Activated naive CD4-positive, alpha-beta T cell treated with anti-CD3 and anti-CD28 coated beads, Interleukin-2, amount 10 ng/mL, durations not matched to agents 7 days and 5 days (primary cell): ENCODE results near the gene NFILZ.

ENCODE experiments used
- CTCF ChIA-PET: fragments of 350-600 bp; sonication (Branson Sonifier 250); formaldehyde crosslinking; loops from one replicate; lab custom pipeline; 2021; ENCODE audit warnings: antibody characterized with exemption; lab: Charles Lee
- DNase-seq: peaks from one replicate; pipeline ENCODE4 v3.0.0-alpha.2; 2020
- H3K27ac Mint-ChIP-seq: one replicate; pipeline ENCODE4 v1.8.0; 2021; ENCODE audit warnings: mild to moderate bottlenecking, moderate library complexity, mixed read lengths
- H3K27me3 Mint-ChIP-seq: one replicate; pipeline ENCODE4 v1.8.0; 2021; ENCODE audit warnings: mild to moderate bottlenecking, mixed read lengths
- H3K36me3 Mint-ChIP-seq: one replicate; pipeline ENCODE4 v1.8.0; 2021; ENCODE audit warnings: mixed read lengths
- H3K4me1 Mint-ChIP-seq: one replicate; pipeline ENCODE4 v1.8.0; 2021; ENCODE audit warnings: mixed read lengths
- H3K4me3 Mint-ChIP-seq: one replicate; pipeline ENCODE4 v1.8.0; 2021; ENCODE audit warnings: mild to moderate bottlenecking, moderate library complexity, mixed read lengths
- H3K9me3 Mint-ChIP-seq: one replicate; pipeline ENCODE4 v1.8.0; 2021; ENCODE audit warnings: mixed read lengths

The NFILZ gene, protein sequence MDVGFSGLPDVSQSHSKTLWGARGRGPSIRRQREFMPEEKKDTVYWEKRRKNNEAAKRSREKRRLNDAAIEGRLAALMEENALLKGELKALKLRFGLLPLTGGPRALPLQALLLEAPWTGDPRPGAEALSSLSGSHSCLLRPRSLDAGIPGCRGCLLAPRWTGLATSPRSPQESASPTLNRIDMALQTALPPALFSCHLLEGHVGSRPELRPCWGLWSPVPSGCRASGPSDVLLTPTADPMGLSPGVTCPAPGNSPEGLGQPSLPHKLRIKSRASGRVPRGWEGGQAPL

GRCh38 chr19:8629996-8630683, at the start of gene NFILZ:
Gene NFILZ (plus strand): TSS chr19:8630633. CDS start chr19:8676766, 46,133 bp downstream.
- H3K36me3 Mint-ChIP-seq, result no peaks in the 10 kb centered on the region
- no peaks in the 10 kb centered on the region for H3K9me3 Mint-ChIP-seq
- DNase-seq, result no peak
- no peak within 1 kb of the TSS for H3K27ac Mint-ChIP-seq
- no peak within 1 kb of the TSS for H3K4me3 Mint-ChIP-seq
- CTCF ChIA-PET, result no interaction called here
- peaks cover 4% of the 10 kb centered on the region for H3K27me3 Mint-ChIP-seq
- H3K4me1 Mint-ChIP-seq, result peaks cover 5% of the 10 kb centered on the region

DNA sequence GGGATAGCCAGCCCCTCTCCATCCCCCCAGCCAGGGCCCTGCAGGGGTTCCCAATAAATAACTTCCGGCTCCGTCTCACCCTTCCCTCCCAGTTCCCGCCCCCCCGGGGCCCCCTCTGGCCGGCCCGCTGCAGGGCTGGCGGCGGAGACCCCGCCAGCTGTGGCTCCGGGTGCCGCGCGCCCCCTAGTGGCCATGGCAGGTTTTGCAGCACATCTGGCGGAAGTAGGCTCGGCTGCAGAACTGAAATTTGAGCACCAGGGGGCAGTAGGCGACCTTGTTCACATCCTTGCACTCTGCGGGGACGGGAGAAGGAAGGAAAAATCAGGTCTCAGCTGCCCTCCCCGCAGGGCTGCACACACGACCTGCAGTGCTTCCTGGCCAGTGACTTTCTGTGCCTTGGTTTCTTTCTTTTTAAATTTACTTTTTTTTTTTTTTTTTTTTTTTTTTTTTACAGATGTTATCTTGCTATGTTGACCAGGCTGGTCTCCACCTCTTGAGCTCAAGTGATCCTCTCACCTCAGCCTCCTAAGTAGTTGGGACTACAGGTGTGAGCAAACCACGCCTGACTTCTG, 49.6 kb upstream of the NFILZ start:
- no peak overlapping the region for H3K4me3 Mint-ChIP-seq
- DNase-seq, result peak; percentile 89
- no peak overlapping the region for H3K27ac Mint-ChIP-seq
- no peaks in the 10 kb centered on the region for H3K9me3 Mint-ChIP-seq
- H3K27me3 Mint-ChIP-seq, result peaks cover 7% of the 10 kb centered on the region
- peaks cover 45% of the 10 kb centered on the region for H3K4me1 Mint-ChIP-seq
- CTCF ChIA-PET, result interaction anchor here (0.6 to 6.4 kb wide), 30 partner anchors 11 to 280 kb away, joined by 3 to 82 read pairs (median 4); partner anchors contain the start of gene ZNF414
- peaks cover 17% of the 10 kb centered on the region for H3K36me3 Mint-ChIP-seq

DNA sequence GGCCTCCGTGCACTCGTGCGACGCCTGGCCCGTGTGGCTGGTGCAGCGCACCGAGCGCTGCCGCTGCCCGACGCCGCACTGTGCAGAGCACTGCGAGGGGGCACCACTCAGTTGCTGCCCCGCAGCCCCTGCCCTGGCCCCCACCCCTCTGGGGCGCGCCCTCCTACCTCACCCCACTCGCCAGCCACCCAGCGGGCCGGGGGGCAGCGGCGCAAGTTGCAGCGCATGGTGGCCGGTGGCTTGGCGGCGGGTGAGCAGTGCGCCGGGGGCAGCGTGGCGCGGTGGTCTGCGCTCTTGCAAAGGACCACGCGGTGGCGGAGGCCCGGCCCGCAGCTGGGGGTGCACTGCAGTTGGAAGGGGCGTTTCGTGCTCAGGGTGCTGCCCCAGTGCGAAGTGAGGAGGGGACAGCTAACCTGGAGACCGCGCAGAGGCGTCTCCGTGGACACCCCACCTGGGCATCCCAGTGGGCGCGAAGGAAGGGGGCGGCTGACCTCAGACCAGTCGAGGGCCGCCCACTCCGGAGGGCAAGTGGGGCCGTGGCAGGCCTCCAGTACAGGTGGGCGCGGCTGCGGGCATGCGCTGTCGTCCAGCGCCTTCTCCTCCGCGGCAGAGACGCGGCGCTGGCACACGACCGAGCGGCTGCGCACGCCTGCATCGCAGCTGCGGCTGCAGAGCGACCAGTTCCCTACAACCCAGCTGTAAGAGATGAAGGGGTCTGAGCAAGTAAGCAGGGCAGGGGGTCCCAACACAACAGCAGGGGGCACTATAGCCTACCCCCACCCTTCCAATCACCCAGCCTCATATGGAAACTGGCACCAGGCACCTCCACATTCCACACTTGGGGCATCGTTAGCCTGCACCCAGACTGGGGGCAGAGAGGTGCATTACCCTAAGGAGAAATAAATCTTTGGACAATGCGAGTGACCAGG, 45.2 kb upstream of the NFILZ start:
- no peaks in the 10 kb centered on the region for H3K9me3 Mint-ChIP-seq
- CTCF ChIA-PET, result interaction anchor here (0.9 to 2.0 kb wide), 5 partner anchors 9 to 231 kb away, joined by 3 to 10 read pairs (median 7); partner anchors contain the start of genes MARCHF2 and MYO1F
- H3K36me3 Mint-ChIP-seq, result no peaks in the 10 kb centered on the region
- H3K4me3 Mint-ChIP-seq, result no peak overlapping the region
- H3K27me3 Mint-ChIP-seq, result peaks cover 14% of the 10 kb centered on the region
- DNase-seq, result no peak
- H3K27ac Mint-ChIP-seq, result no peak overlapping the region
- H3K4me1 Mint-ChIP-seq, result peaks cover 5% of the 10 kb centered on the region

GRCh38 chr19:8585894-8586750, 44.3 kb upstream of the NFILZ start:
- peak; percentile 74 for DNase-seq
- no peaks in the 10 kb centered on the region for H3K36me3 Mint-ChIP-seq
- CTCF ChIA-PET, result interaction anchor here (0.7 to 2.0 kb wide), 6 partner anchors 9 to 232 kb away, joined by 3 to 10 read pairs (median 6); partner anchors contain the start of genes MARCHF2 and MYO1F
- no peaks in the 10 kb centered on the region for H3K4me1 Mint-ChIP-seq
- no peaks in the 10 kb centered on the region for H3K9me3 Mint-ChIP-seq
- H3K27me3 Mint-ChIP-seq, result peaks cover 19% of the 10 kb centered on the region
- H3K4me3 Mint-ChIP-seq, result no peak overlapping the region
- no peak overlapping the region for H3K27ac Mint-ChIP-seq

- Mint-ChIP-seq H3K4me1 (peaks cover 15% of the 10 kb centered on the region), H3K27ac (no peak overlapping the region), H3K27me3 (peaks cover 40% of the 10 kb centered on the region), H3K36me3 (peaks cover 10% of the 10 kb centered on the region), H3K4me3 (no peak overlapping the region), H3K9me3 (peaks cover 16% of the 10 kb centered on the region)
- DNase-seq, result no peak
- CTCF ChIA-PET, result interaction anchor here (1.2 kb wide), 1 partner anchor 10 kb away, joined by 5 read pairs; no protein-coding TSS in a partner anchor
These were observed 41.2 kb upstream of the NFILZ start for GRCh38 chr19:8589177-8589714.

- Mint-ChIP-seq H3K27me3 (peaks cover 40% of the 10 kb centered on the region), H3K4me1 (peaks cover 15% of the 10 kb centered on the region), H3K9me3 (peaks cover 31% of the 10 kb centered on the region), H3K36me3 (peaks cover 22% of the 10 kb centered on the region), H3K27ac (no peak overlapping the region), H3K4me3 (peak overlapping the region; percentile 59)
- peak; percentile 83 for DNase-seq
- CTCF ChIA-PET, result interaction anchor here (1.3 to 3.2 kb wide), 3 partner anchors 11 to 62 kb away, joined by 4 to 12 read pairs (median 4); partner anchors contain the start of gene MYO1F
These were observed 38.0 kb upstream of the NFILZ start for GRCh38 chr19:8592231-8593009.

GRCh38 chr19:8593931-8594330, 36.5 kb upstream of the NFILZ start:
- Mint-ChIP-seq H3K27ac (no peak overlapping the region), H3K9me3 (peaks cover 38% of the 10 kb centered on the region), H3K27me3 (peaks cover 34% of the 10 kb centered on the region), H3K4me1 (peaks cover 15% of the 10 kb centered on the region), H3K4me3 (no peak overlapping the region), H3K36me3 (peaks cover 23% of the 10 kb centered on the region)
- CTCF ChIA-PET, result interaction anchor here (0.9 to 3.2 kb wide), 4 partner anchors 11 to 60 kb away, joined by 3 to 12 read pairs (median 4); partner anchors contain the start of gene MYO1F
- DNase-seq, result no peak

- H3K4me3 Mint-ChIP-seq, result no peak overlapping the region
- DNase-seq, result no peak
These were observed 34.8 kb upstream of the NFILZ start for GRCh38 chr19:8595651-8596050.

GRCh38 chr19:8596168-8596567, 34.3 kb upstream of the NFILZ start:
- CTCF ChIA-PET, result interaction anchor here (1.0 to 1.9 kb wide), 2 partner anchors 10 to 15 kb away, joined by 3 to 7 read pairs; no protein-coding TSS in a partner anchor
- H3K4me3 Mint-ChIP-seq, result no peak overlapping the region
- DNase-seq, result no peak
- peaks cover 39% of the 10 kb centered on the region for H3K9me3 Mint-ChIP-seq
- H3K27me3 Mint-ChIP-seq, result peaks cover 20% of the 10 kb centered on the region
- peaks cover 23% of the 10 kb centered on the region for H3K36me3 Mint-ChIP-seq
- H3K27ac Mint-ChIP-seq, result no peak overlapping the region
- peaks cover 15% of the 10 kb centered on the region for H3K4me1 Mint-ChIP-seq

More at GRCh38 chr19:8595651-8596050, 34.8 kb upstream of the NFILZ start:
- H3K9me3 Mint-ChIP-seq, result peaks cover 39% of the 10 kb centered on the region
- H3K27me3 Mint-ChIP-seq, result peaks cover 25% of the 10 kb centered on the region
- H3K36me3 Mint-ChIP-seq, result peaks cover 23% of the 10 kb centered on the region
- peaks cover 15% of the 10 kb centered on the region for H3K4me1 Mint-ChIP-seq
- no peak overlapping the region for H3K27ac Mint-ChIP-seq
- CTCF ChIA-PET, result interaction anchor here (1.0 to 1.9 kb wide), 2 partner anchors 10 to 15 kb away, joined by 4 to 7 read pairs; no protein-coding TSS in a partner anchor

DNA sequence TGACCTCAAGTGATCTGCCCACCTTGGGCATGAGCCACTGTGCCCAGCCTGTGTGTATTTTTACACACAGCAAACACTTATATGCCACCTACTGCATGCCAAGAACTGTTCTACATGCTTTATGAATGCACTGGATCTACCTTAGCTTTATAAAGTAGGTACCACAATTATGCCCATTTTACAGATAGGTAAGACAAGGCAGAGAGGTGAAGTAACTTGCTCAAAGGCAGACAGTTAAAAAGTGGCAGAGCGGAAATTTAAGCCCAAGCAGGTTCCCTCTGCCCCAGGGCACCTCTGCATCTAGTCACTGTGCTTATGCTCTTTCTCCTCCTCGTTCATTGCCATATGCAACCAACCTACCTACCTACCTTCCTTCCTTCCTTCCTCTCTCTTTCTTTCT, 30.4 kb upstream of the NFILZ start:
- no peaks in the 10 kb centered on the region for H3K27me3 Mint-ChIP-seq
- no peak for DNase-seq
- CTCF ChIA-PET, result no interaction called here
- H3K9me3 Mint-ChIP-seq, result peaks cover 24% of the 10 kb centered on the region
- peaks cover 17% of the 10 kb centered on the region for H3K36me3 Mint-ChIP-seq
- H3K27ac Mint-ChIP-seq, result no peak overlapping the region
- no peak overlapping the region for H3K4me3 Mint-ChIP-seq
- no peaks in the 10 kb centered on the region for H3K4me1 Mint-ChIP-seq

GRCh38 chr19:8600816-8601215, 29.6 kb upstream of the NFILZ start:
- H3K27me3 Mint-ChIP-seq, result no peaks in the 10 kb centered on the region
- no peak for DNase-seq

GRCh38 chr19:8601796-8602195, 28.6 kb upstream of the NFILZ start:
- H3K27me3 Mint-ChIP-seq, result no peaks in the 10 kb centered on the region
- CTCF ChIA-PET, result interaction anchor here (0.7 kb wide), 1 partner anchor 153 kb away, joined by 3 read pairs; no protein-coding TSS in a partner anchor
- no peak overlapping the region for H3K4me3 Mint-ChIP-seq
- H3K4me1 Mint-ChIP-seq, result no peaks in the 10 kb centered on the region
- no peak overlapping the region for H3K27ac Mint-ChIP-seq
- H3K9me3 Mint-ChIP-seq, result peaks cover 21% of the 10 kb centered on the region
- H3K36me3 Mint-ChIP-seq, result peaks cover 17% of the 10 kb centered on the region
- DNase-seq, result no peak

More at GRCh38 chr19:8600816-8601215, 29.6 kb upstream of the NFILZ start:
- Mint-ChIP-seq H3K4me1 (no peaks in the 10 kb centered on the region), H3K4me3 (no peak overlapping the region), H3K27ac (no peak overlapping the region), H3K36me3 (peaks cover 17% of the 10 kb centered on the region), H3K9me3 (peaks cover 24% of the 10 kb centered on the region)
- CTCF ChIA-PET, result no interaction called here
